Liver (tissue), 9 donors: ENCODE results near the gene PTPRD. TPM values are rescaled to one million over a fixed set of nuclear protein-coding genes. Genes with fewer than 3 reads are reported as not detected.

ENCODE experiments used
- DNase-seq: peaks from one replicate; pipeline ENCODE4 v3.0.0-alpha.2; 2017; ENCODE audit warnings: low spot score
- H3K27ac ChIP-seq, 2 donors: one replicate each; pipeline ENCODE4 v1.7.0; 2013; ENCODE audit warnings: inconsistent platforms in 2 of 2, low read length in 2 of 2, control low read depth in 1 of 2, low read depth in 1 of 2, mild to moderate bottlenecking in 1 of 2
- H3K27me3 ChIP-seq, 4 donors: one replicate each; pipeline versions ENCODE4 v1.6.1 to v1.7.0; 2013; ENCODE audit warnings: low read length in 3 of 4, inconsistent platforms in 1 of 4, mild to moderate bottlenecking in 1 of 4, moderate library complexity in 1 of 4; ENCODE audit not compliant: control insufficient read depth in 4 of 4, insufficient read depth in 4 of 4
- H3K36me3 ChIP-seq, 4 donors: one replicate each; pipeline versions ENCODE4 v1.6.1 to v1.7.0; 2013; ENCODE audit warnings: low read length in 3 of 4, mild to moderate bottlenecking in 3 of 4, low read depth in 1 of 4, moderate library complexity in 1 of 4; ENCODE audit not compliant: control insufficient read depth in 4 of 4, insufficient read depth in 3 of 4
- H3K4me1 ChIP-seq, 4 donors: one replicate each; pipeline versions ENCODE4 v1.6.1 to v1.7.0; 2013; ENCODE audit warnings: low read length in 3 of 4, mild to moderate bottlenecking in 3 of 4, moderate library complexity in 1 of 4; ENCODE audit not compliant: control insufficient read depth in 4 of 4, insufficient read depth in 4 of 4
- H3K4me3 ChIP-seq, 3 donors: one replicate each; pipeline versions ENCODE4 v1.6.1 to v1.7.0; 2013; ENCODE audit warnings: low read length in 3 of 3, control low read depth in 1 of 3, low read depth in 1 of 3, mild to moderate bottlenecking in 1 of 3
- H3K9ac ChIP-seq, 2 donors: one replicate each; pipeline ENCODE4 v1.7.0; 2013; ENCODE audit warnings: low read length in 2 of 2, mild to moderate bottlenecking in 2 of 2, moderate library complexity in 2 of 2, control low read depth in 1 of 2, low read depth in 1 of 2
- H3K9me3 ChIP-seq, 4 donors: one replicate each; pipeline versions ENCODE4 v1.6.1 to v1.7.0; 2013; ENCODE audit warnings: low read length in 3 of 4; ENCODE audit not compliant: control insufficient read depth in 4 of 4
- FOXA2 ChIP-seq: IDR thresholded peaks from 2 replicates; pipeline ENCODE4 v1.6.1; 2016; ENCODE audit warnings: antibody characterized with exemption
- GABPA ChIP-seq, 2 donors: IDR thresholded peaks in 1 of 2; conservative IDR thresholded peaks in 1 of 2; 2 replicates each; pipeline ENCODE4 v1.6.1; 2016; ENCODE audit warnings: antibody characterized with exemption in 2 of 2, mild to moderate bottlenecking in 1 of 2, moderate library complexity in 1 of 2
- HNF4A ChIP-seq, 2 donors: conservative IDR thresholded peaks; 2 replicates each; pipeline ENCODE4 v1.6.1; 2016; ENCODE audit warnings: antibody characterized with exemption in 2 of 2, mild to moderate bottlenecking in 2 of 2
- HNF4G ChIP-seq: IDR thresholded peaks from 2 replicates; pipeline ENCODE4 v1.6.1; 2016; ENCODE audit warnings: antibody characterized with exemption
- RAD21 ChIP-seq, 2 donors: IDR thresholded peaks; 2 replicates each; pipeline ENCODE4 v1.6.1; 2016; ENCODE audit warnings: antibody characterized with exemption in 2 of 2, mild to moderate bottlenecking in 2 of 2
- RXRA ChIP-seq, 2 donors: IDR thresholded peaks; 2 replicates each; pipeline ENCODE4 v1.6.1; 2017 to 2018; ENCODE audit warnings: antibody characterized with exemption in 2 of 2, mild to moderate bottlenecking in 1 of 2
- SP1 ChIP-seq: IDR thresholded peaks from 2 replicates; pipeline ENCODE4 v1.6.1; 2018; ENCODE audit warnings: antibody characterized with exemption, mild to moderate bottlenecking
- TAF1 ChIP-seq: conservative IDR thresholded peaks from 2 replicates; pipeline ENCODE4 v1.6.1; 2016; ENCODE audit warnings: antibody characterized with exemption, mild to moderate bottlenecking
- YY1 ChIP-seq: IDR thresholded peaks from 2 replicates; pipeline ENCODE4 v1.6.1; 2016; ENCODE audit warnings: antibody characterized with exemption, mild to moderate bottlenecking
- WGBS: extraction: QIAGEN DNeasy Blood & Tissue Kit; methylation state at CpG from one replicate; pipeline ENCODE4 v1.1.7; 2013; 5-methylcytosine and 5-hydroxymethylcytosine counted together
- polyA plus RNA-seq, 2 donors: library from polyadenylated mRNA; stranded (reverse) in 1 of 2; unstranded in 1 of 2; fragments of 200-250 nt in 1 of 2; fragments of >200 nt in 1 of 2; fragmentation: Nextera tagmentation in 1 of 2; extraction: Ambion mirVana in 1 of 2; gene quantifications; one replicate each; pipeline versions ENCODE4 v1.2.1 to v1.2.3, GENCODE V29; 2013 to 2015
- total RNA-seq, 2 donors: library from RNA; depleted of rRNA; stranded (reverse); fragments of >200 nt; gene quantifications; one replicate each; pipeline ENCODE4 v1.2.3, GENCODE V29; 2014
- TF ChIP-seq, protein P1 (sequence below): IDR thresholded peaks from 2 replicates; pipeline ENCODE4 v1.6.1; 2016; ENCODE audit warnings: antibody characterized with exemption
- TF ChIP-seq, protein P2 (sequence below): IDR thresholded peaks from 2 replicates; pipeline ENCODE4 v1.6.1; 2016; ENCODE audit warnings: antibody characterized with exemption
- TF ChIP-seq, protein P3 (sequence below): IDR thresholded peaks from 2 replicates; pipeline ENCODE4 v1.6.1; 2016; ENCODE audit warnings: antibody characterized with exemption
- TF ChIP-seq, protein P4 (sequence below): IDR thresholded peaks from 2 replicates; pipeline ENCODE4 v1.6.1; 2016; ENCODE audit warnings: antibody characterized with exemption, mild to moderate bottlenecking
- TF ChIP-seq, protein P5 (sequence below): fragments of 150-350 bp; IDR thresholded peaks from 2 replicates; pipeline ENCODE4 v1.5.1; 2017; ENCODE audit warnings: improper control_type of control experiment, low read depth, low read length; ENCODE audit not compliant: missing input control
- donor health status: healthy.
- donor health status: healthy.
- donor health status: healthy.
- donor health status: healthy.
- donor health status: healthy.

PTPRD gene
- total and polyA plus RNA-seq, 4 donors: 0.78 to 34.2 (median 4.7) TPM

DNA sequence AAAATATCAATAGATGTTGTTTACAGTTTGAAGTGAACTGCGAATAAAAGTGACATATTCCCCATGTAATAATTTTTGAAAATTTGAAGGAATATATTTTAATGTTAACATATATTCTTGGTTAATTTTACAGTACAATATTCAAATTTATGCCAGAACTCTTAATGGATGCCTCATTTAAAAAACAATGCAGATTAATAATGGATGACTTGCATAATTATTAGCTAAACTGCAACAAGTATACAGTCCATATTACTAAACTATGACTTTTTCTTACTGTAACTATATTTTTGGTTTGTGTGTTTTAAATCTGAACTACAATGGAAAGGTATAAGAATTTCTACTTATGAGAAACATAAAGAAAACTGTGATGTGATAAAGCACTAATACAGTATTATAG lies 1390.1 kb downstream of the PTPRD start:
- Histone ChIP-seq H3K27ac (no peak overlapping the region), H3K4me1 (no peaks in the 10 kb centered on the region), H3K36me3 (no peaks in the 10 kb centered on the region), H3K9ac (no peak overlapping the region), H3K9me3 (peaks cover 0 to 1% (median 0%) of the 10 kb centered on the region in 4 donors), H3K4me3 (no peak overlapping the region), H3K27me3 (peaks cover 0 to 2% (median 0%) of the 10 kb centered on the region in 4 donors)
- TF ChIP-seq SP1 (no peak), HNF4G (no peak), TAF1 (no peak), RAD21 (IDR thresholded peaks at IDR 0.05) (no peak), GABPA (IDR thresholded peaks at IDR 0.05 in 1 of 2, conservative IDR thresholded peaks at IDR 0.05 in 1 of 2) (no peak), YY1 (no peak), HNF4A (conservative IDR thresholded peaks at IDR 0.05) (no peak), RXRA (IDR thresholded peaks at IDR 0.05) (no peak)
- TF ChIP-seq, protein P1, sequence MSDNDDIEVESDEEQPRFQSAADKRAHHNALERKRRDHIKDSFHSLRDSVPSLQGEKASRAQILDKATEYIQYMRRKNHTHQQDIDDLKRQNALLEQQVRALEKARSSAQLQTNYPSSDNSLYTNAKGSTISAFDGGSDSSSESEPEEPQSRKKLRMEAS: no peak
- TF ChIP-seq, protein P2, sequence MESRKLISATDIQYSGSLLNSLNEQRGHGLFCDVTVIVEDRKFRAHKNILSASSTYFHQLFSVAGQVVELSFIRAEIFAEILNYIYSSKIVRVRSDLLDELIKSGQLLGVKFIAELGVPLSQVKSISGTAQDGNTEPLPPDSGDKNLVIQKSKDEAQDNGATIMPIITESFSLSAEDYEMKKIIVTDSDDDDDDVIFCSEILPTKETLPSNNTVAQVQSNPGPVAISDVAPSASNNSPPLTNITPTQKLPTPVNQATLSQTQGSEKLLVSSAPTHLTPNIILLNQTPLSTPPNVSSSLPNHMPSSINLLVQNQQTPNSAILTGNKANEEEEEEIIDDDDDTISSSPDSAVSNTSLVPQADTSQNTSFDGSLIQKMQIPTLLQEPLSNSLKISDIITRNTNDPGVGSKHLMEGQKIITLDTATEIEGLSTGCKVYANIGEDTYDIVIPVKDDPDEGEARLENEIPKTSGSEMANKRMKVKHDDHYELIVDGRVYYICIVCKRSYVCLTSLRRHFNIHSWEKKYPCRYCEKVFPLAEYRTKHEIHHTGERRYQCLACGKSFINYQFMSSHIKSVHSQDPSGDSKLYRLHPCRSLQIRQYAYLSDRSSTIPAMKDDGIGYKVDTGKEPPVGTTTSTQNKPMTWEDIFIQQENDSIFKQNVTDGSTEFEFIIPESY: no peak
- TF ChIP-seq, protein P3, sequence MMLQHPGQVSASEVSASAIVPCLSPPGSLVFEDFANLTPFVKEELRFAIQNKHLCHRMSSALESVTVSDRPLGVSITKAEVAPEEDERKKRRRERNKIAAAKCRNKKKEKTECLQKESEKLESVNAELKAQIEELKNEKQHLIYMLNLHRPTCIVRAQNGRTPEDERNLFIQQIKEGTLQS: no peak
- TF ChIP-seq, protein P4, sequence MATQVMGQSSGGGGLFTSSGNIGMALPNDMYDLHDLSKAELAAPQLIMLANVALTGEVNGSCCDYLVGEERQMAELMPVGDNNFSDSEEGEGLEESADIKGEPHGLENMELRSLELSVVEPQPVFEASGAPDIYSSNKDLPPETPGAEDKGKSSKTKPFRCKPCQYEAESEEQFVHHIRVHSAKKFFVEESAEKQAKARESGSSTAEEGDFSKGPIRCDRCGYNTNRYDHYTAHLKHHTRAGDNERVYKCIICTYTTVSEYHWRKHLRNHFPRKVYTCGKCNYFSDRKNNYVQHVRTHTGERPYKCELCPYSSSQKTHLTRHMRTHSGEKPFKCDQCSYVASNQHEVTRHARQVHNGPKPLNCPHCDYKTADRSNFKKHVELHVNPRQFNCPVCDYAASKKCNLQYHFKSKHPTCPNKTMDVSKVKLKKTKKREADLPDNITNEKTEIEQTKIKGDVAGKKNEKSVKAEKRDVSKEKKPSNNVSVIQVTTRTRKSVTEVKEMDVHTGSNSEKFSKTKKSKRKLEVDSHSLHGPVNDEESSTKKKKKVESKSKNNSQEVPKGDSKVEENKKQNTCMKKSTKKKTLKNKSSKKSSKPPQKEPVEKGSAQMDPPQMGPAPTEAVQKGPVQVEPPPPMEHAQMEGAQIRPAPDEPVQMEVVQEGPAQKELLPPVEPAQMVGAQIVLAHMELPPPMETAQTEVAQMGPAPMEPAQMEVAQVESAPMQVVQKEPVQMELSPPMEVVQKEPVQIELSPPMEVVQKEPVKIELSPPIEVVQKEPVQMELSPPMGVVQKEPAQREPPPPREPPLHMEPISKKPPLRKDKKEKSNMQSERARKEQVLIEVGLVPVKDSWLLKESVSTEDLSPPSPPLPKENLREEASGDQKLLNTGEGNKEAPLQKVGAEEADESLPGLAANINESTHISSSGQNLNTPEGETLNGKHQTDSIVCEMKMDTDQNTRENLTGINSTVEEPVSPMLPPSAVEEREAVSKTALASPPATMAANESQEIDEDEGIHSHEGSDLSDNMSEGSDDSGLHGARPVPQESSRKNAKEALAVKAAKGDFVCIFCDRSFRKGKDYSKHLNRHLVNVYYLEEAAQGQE: no peak
- TF ChIP-seq, protein P5, sequence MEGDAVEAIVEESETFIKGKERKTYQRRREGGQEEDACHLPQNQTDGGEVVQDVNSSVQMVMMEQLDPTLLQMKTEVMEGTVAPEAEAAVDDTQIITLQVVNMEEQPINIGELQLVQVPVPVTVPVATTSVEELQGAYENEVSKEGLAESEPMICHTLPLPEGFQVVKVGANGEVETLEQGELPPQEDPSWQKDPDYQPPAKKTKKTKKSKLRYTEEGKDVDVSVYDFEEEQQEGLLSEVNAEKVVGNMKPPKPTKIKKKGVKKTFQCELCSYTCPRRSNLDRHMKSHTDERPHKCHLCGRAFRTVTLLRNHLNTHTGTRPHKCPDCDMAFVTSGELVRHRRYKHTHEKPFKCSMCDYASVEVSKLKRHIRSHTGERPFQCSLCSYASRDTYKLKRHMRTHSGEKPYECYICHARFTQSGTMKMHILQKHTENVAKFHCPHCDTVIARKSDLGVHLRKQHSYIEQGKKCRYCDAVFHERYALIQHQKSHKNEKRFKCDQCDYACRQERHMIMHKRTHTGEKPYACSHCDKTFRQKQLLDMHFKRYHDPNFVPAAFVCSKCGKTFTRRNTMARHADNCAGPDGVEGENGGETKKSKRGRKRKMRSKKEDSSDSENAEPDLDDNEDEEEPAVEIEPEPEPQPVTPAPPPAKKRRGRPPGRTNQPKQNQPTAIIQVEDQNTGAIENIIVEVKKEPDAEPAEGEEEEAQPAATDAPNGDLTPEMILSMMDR: no peak
- 80% methylated on average over 1 of the region's 1 CpG for WGBS
- no peak for DNase-seq

DNA sequence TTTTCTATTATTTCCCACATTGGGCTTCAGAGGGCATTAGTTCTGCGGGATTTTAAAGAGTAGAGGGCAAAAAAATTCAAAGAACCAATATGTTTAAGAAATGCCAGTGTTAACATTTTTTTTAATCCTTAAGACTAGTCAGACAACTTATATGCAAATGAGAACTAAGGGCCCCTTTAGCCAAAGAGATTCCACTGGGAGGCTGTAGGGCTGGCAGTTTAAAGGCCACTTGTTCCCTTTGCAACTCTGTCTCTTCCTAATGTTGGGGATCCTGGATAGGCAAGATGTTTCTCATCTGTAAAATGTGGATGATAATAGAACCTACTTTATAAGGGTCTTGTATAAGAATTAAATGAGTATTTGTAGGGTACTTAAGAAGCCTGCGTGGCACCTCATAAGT lies 1395.9 kb downstream of the PTPRD start:
- H3K27ac ChIP-seq: no peak overlapping the region
- H3K4me1 ChIP-seq: no peaks in the 10 kb centered on the region
- 81% methylated on average over 2 of the region's 2 CpGs for WGBS
- H3K9me3 ChIP-seq: peaks cover 0 to 1% (median 0%) of the 10 kb centered on the region in 4 donors
- H3K36me3 ChIP-seq: no peaks in the 10 kb centered on the region
- H3K27me3 ChIP-seq: peaks cover 0 to 2% (median 0%) of the 10 kb centered on the region in 4 donors
- no peak overlapping the region for H3K9ac ChIP-seq
- TF ChIP-seq, protein P4: no peak
- no peak for TF ChIP-seq RAD21 (IDR thresholded peaks at IDR 0.05)
- TF ChIP-seq TAF1: no peak
- TF ChIP-seq, protein P3: no peak
- TF ChIP-seq FOXA2: no peak
- TF ChIP-seq, protein P1: no peak
- no peak for DNase-seq
- no peak overlapping the region for H3K4me3 ChIP-seq
